HCT116 (cell line): ENCODE data around the gene TTC29. TPM values are rescaled to one million over a fixed set of nuclear protein-coding genes. Genes with fewer than 3 reads are reported as not detected.

Experiments
- ATAC-seq: fragments of 200-7000 bp; cut with Tn5 transposase; 2 replicates; pipeline ENCODE4 v1.9.1; 2020; ENCODE audit warnings: mild to moderate bottlenecking, moderate library complexity
- BruUV-seq: library from RNA; stranded (reverse); fragments of 400-500 nt; replicated peaks from 2 replicates; lab custom pipeline; 2021; lab: Mats Ljungman, UMichigan
- CTCF ChIA-PET: fragments of 300-600 bp; sonication (Branson Sonifier 250); formaldehyde crosslinking; loops from one replicate; lab custom pipeline; 2021; ENCODE audit warnings: antibody characterized with exemption; lab: Charles Lee
- POLR2A ChIA-PET: fragments of 300-600, 350-600 bp; sonication (Branson Sonifier 250); formaldehyde crosslinking; loops from one replicate; lab custom pipeline; 2021; ENCODE audit warnings: antibody characterized with exemption; lab: Charles Lee
- RAD21 ChIA-PET, 2 experiments: fragments of 300-600 bp; sonication (Branson Sonifier 250); formaldehyde crosslinking; loops; one replicate each; lab custom pipeline; 2023; ENCODE audit warnings: low total read pairs in 2 of 2; ENCODE audit not compliant: uncharacterized antibody in 2 of 2, unreplicated experiment in 2 of 2, low non-redundant PET in 1 of 2; lab: Charles Lee
- DNase-seq: peaks from one replicate; pipeline ENCODE4 v3.0.0-alpha.2; 2010; ENCODE audit warnings: low read depth, low spot score
- H2AFZ ChIP-seq: fragments of 200-600 bp; shearing (Covaris generic), sonication (generic); 2 replicates; pipeline ENCODE4 v1.6.1; 2017; ENCODE audit warnings: low read depth, mixed run types, mixed read lengths, antibody characterized with exemption, low read length; ENCODE audit not compliant: poor library complexity, severe bottlenecking
- H3K27ac ChIP-seq: 2 replicates; pipeline ENCODE4 v1.5.1; 2012; ENCODE audit warnings: low read depth, low read length
- H3K27me3 ChIP-seq: fragments of 200-600 bp; sonication (generic); 2 replicates; pipeline ENCODE4 v1.6.1; 2016; ENCODE audit warnings: mixed run types, low read length, mixed read lengths; ENCODE audit not compliant: insufficient read depth
- H3K36me3 ChIP-seq, 2 experiments: fragments of 200-500 bp in 1 of 2; fragments of 200-600 bp in 1 of 2; sonication (Bioruptor generic) in 1 of 2; sonication (generic) in 1 of 2; 2 replicates each; pipeline versions ENCODE4 v1.5.1 to v1.6.1; 2014 to 2016; ENCODE audit warnings: low read length in 2 of 2, inconsistent platforms in 1 of 2, mixed read lengths in 1 of 2, mixed run types in 1 of 2; ENCODE audit not compliant: insufficient read depth in 2 of 2, control insufficient read depth in 1 of 2
- H3K4me1 ChIP-seq, 2 experiments: fragments of 200-600 bp in 1 of 2; sonication (generic) in 1 of 2; 2 replicates each; pipeline versions ENCODE4 v1.5.1 to v1.6.1; 2012 to 2017; ENCODE audit warnings: low read length in 2 of 2, inconsistent platforms in 1 of 2, mild to moderate bottlenecking in 1 of 2, mixed read lengths in 1 of 2, mixed run types in 1 of 2, moderate library complexity in 1 of 2; ENCODE audit not compliant: insufficient read depth in 2 of 2, control insufficient read depth in 1 of 2
- H3K4me2 ChIP-seq: fragments of 200-600 bp; sonication (generic); 2 replicates; pipeline ENCODE4 v1.6.1; 2017; ENCODE audit warnings: mixed run types, low read length, mixed read lengths
- H3K4me3 ChIP-seq, 2 experiments: fragments of 200-600 bp in 1 of 2; sonication (generic) in 1 of 2; replicated peaks in 1 of 2; 2 replicates each; pipeline ENCODE4 v1.5.1; 2011 to 2016; ENCODE audit warnings: low read length in 2 of 2, control low read depth in 1 of 2, low read depth in 1 of 2, mild to moderate bottlenecking in 1 of 2, mixed read lengths in 1 of 2, mixed run types in 1 of 2
- H3K79me2 ChIP-seq: fragments of 200-600 bp; sonication (generic); 2 replicates; pipeline ENCODE4 v1.6.1; 2017; ENCODE audit warnings: mild to moderate bottlenecking, mixed run types, low read length, moderate library complexity, mixed read lengths; ENCODE audit not compliant: insufficient read depth
- H3K9ac ChIP-seq: fragments of 200-600 bp; sonication (generic); 2 replicates; pipeline ENCODE4 v1.6.1; 2016; ENCODE audit warnings: low read length, mixed read lengths
- H3K9me2 ChIP-seq: fragments of 200-600 bp; sonication (generic), shearing (Covaris generic); 2 replicates; pipeline ENCODE4 v1.6.1; 2017; ENCODE audit warnings: mixed run types, mild to moderate bottlenecking, moderate library complexity; ENCODE audit not compliant: insufficient read depth
- H3K9me3 ChIP-seq, 2 experiments: fragments of 200-500 bp in 1 of 2; fragments of 200-600 bp in 1 of 2; sonication (Bioruptor generic) in 1 of 2; sonication (generic) in 1 of 2; 2 replicates each; pipeline ENCODE4 v1.6.1; 2014 to 2017; ENCODE audit warnings: low read length in 2 of 2, mixed read lengths in 2 of 2, inconsistent platforms in 1 of 2, low read depth in 1 of 2, mild to moderate bottlenecking in 1 of 2, mixed run types in 1 of 2, moderate library complexity in 1 of 2; ENCODE audit not compliant: control insufficient read depth in 1 of 2, insufficient read depth in 1 of 2
- H4K20me1 ChIP-seq: fragments of 200-600 bp; sonication (generic), shearing (Covaris generic); 2 replicates; pipeline ENCODE4 v1.6.1; 2017; ENCODE audit warnings: mixed run types, mild to moderate bottlenecking, moderate library complexity; ENCODE audit not compliant: insufficient read depth
- CBX3 ChIP-seq: IDR thresholded peaks from 2 replicates; pipeline ENCODE4 v1.6.1; 2012; ENCODE audit warnings: low read depth
- CEBPB ChIP-seq: IDR thresholded peaks from 2 replicates; pipeline ENCODE4 v1.6.1; 2012; ENCODE audit warnings: low read depth
- EGR1 ChIP-seq: IDR thresholded peaks from 2 replicates; pipeline ENCODE4 v1.6.1; 2012; ENCODE audit warnings: low read depth
- ELF1 ChIP-seq: IDR thresholded peaks from 2 replicates; pipeline ENCODE4 v1.6.1; 2012; ENCODE audit warnings: low read depth, borderline replicate concordance
- EZH2 ChIP-seq: fragments of 200-600 bp; sonication (generic); IDR thresholded peaks from 2 replicates; pipeline ENCODE4 v1.6.1; 2017; ENCODE audit warnings: antibody characterized with exemption, mixed run types
- EZH2phosphoT487 ChIP-seq: fragments of 200-600 bp; IDR thresholded peaks from 2 replicates; pipeline ENCODE4 v1.6.1; 2018; ENCODE audit warnings: antibody characterized with exemption, borderline replicate concordance
- FOSL1 ChIP-seq: IDR thresholded peaks from 2 replicates; pipeline ENCODE4 v1.6.1; 2012; ENCODE audit warnings: low read depth
- JUND ChIP-seq: IDR thresholded peaks from 2 replicates; pipeline ENCODE4 v1.6.1; 2012
- POLR2A ChIP-seq: IDR thresholded peaks from 2 replicates; pipeline ENCODE4 v1.7.0; 2011; ENCODE audit warnings: borderline replicate concordance; ENCODE audit not compliant: insufficient read depth, insufficient read length; ENCODE audit errors: extremely low read depth
- RAD21 ChIP-seq: IDR thresholded peaks from 2 replicates; pipeline ENCODE4 v1.6.1; 2012; ENCODE audit warnings: low read depth, mild to moderate bottlenecking
- SIN3A ChIP-seq: IDR thresholded peaks from 2 replicates; pipeline ENCODE4 v1.6.1; 2012; ENCODE audit warnings: low read depth
- TCF7L2 ChIP-seq: IDR thresholded peaks from 2 replicates; pipeline ENCODE4 v1.7.0; 2011; ENCODE audit warnings: borderline replicate concordance, inconsistent platforms; ENCODE audit not compliant: insufficient read depth, insufficient read length; ENCODE audit errors: extremely low read depth
- YY1 ChIP-seq: IDR thresholded peaks from 2 replicates; pipeline ENCODE4 v1.6.1; 2011; ENCODE audit warnings: low read length, low read depth, moderate library complexity, mild to moderate bottlenecking; ENCODE audit not compliant: insufficient replicate concordance; ENCODE audit errors: extremely low read depth
- ZFX ChIP-seq: fragments of 450-650 bp; IDR thresholded peaks from 2 replicates; pipeline ENCODE4 v1.6.1; 2017
- intact Hi-C: fragments of 100-400 bp; cut with micrococcal nuclease; formaldehyde crosslinking; loops from 2 replicates; pipeline ENCODE4 v1.10.0; 2022
- total RNA-seq: library from RNA; stranded (reverse); gene quantifications from one replicate; pipeline ENCODE4 v1.2.1, GENCODE V29; 2021; ENCODE audit not compliant: unreplicated experiment
- TF ChIP-seq, protein P1 (sequence below): IDR thresholded peaks from 2 replicates; pipeline ENCODE4 v1.6.1; 2011; ENCODE audit warnings: mild to moderate bottlenecking, low read length, moderate library complexity; ENCODE audit not compliant: insufficient replicate concordance; ENCODE audit errors: extremely low read depth
- TF ChIP-seq, protein P2 (sequence below): IDR thresholded peaks from 2 replicates; pipeline ENCODE4 v1.6.1; 2012
- TF ChIP-seq, protein P3 (sequence below): IDR thresholded peaks from 2 replicates; pipeline ENCODE4 v1.6.1; 2012
- TF ChIP-seq, protein P4 (sequence below), 3 experiments: fragments of 200-600 bp in 1 of 3; sonication (generic) in 1 of 3; IDR thresholded peaks in 2 of 3; conservative IDR thresholded peaks in 1 of 3; 2 replicates each; pipeline ENCODE4 v1.5.1; 2012 to 2017; ENCODE audit warnings: low read depth in 2 of 3, low read length in 2 of 3, antibody characterized with exemption in 1 of 3, borderline replicate concordance in 1 of 3, control low read depth in 1 of 3, mild to moderate bottlenecking in 1 of 3, mixed read lengths in 1 of 3, mixed run types in 1 of 3, moderate library complexity in 1 of 3; ENCODE audit not compliant: insufficient read depth in 1 of 3
- TF ChIP-seq, protein P5 (sequence below): IDR thresholded peaks from 2 replicates; pipeline ENCODE4 v1.6.1; 2012; ENCODE audit warnings: low read depth

Gene TTC29
- total RNA-seq, 1 experiment from 2014 or later: not detected

DNA sequence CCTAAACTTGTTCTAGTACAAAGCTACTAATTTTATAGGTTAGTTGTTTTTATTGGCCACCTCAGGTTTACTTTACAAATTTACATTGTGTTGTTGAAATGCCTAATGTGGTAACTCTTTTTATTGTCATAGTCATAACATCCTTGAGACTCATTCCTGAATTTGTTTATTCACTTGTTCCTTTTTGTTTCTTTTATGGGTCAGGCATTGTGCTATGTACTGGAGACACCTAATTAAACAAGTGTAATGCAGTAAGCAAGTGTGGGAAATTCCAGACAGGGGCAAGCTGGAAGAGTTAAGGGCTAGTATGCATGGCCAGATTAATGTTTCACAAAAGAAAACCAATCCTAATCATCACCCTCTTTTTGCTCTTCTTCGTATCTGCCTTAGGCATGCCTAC is 30.5 kb upstream of the TTC29 start:
- Histone ChIP-seq H3K27ac (no peak overlapping the region), H3K27me3 (peaks cover 36% of the 10 kb centered on the region), H3K4me1 (no peaks in the 10 kb centered on the region), H3K9me3 (no peaks in the 10 kb centered on the region), H3K4me3 (no peak overlapping the region), H3K79me2 (no peaks in the 10 kb centered on the region), H3K9me2 (no peaks in the 10 kb centered on the region), H3K9ac (no peak overlapping the region), H2AFZ (no peak overlapping the region), H3K4me2 (no peak overlapping the region), H3K36me3 (no peaks in the 10 kb centered on the region), H4K20me1 (no peaks in the 10 kb centered on the region)
- ChIA-PET CTCF (no interaction called here), POLR2A (no interaction called here), RAD21 (no interaction called here)
- BruUV-seq: no TSS peak
- DNase-seq (no peak), ATAC-seq (no peak)
- intact Hi-C loops: no loop called here
- no peak for TF ChIP-seq JUND
- TF ChIP-seq EZH2phosphoT487: no peak
- no peak for TF ChIP-seq TCF7L2
- TF ChIP-seq, protein P1, sequence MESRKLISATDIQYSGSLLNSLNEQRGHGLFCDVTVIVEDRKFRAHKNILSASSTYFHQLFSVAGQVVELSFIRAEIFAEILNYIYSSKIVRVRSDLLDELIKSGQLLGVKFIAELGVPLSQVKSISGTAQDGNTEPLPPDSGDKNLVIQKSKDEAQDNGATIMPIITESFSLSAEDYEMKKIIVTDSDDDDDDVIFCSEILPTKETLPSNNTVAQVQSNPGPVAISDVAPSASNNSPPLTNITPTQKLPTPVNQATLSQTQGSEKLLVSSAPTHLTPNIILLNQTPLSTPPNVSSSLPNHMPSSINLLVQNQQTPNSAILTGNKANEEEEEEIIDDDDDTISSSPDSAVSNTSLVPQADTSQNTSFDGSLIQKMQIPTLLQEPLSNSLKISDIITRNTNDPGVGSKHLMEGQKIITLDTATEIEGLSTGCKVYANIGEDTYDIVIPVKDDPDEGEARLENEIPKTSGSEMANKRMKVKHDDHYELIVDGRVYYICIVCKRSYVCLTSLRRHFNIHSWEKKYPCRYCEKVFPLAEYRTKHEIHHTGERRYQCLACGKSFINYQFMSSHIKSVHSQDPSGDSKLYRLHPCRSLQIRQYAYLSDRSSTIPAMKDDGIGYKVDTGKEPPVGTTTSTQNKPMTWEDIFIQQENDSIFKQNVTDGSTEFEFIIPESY: no peak
- TF ChIP-seq, protein P2, sequence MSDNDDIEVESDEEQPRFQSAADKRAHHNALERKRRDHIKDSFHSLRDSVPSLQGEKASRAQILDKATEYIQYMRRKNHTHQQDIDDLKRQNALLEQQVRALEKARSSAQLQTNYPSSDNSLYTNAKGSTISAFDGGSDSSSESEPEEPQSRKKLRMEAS: no peak
- TF ChIP-seq FOSL1: no peak
- no peak for TF ChIP-seq ELF1
- TF ChIP-seq, protein P3, sequence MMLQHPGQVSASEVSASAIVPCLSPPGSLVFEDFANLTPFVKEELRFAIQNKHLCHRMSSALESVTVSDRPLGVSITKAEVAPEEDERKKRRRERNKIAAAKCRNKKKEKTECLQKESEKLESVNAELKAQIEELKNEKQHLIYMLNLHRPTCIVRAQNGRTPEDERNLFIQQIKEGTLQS: no peak
- no peak for TF ChIP-seq ZFX
- TF ChIP-seq, protein P4, sequence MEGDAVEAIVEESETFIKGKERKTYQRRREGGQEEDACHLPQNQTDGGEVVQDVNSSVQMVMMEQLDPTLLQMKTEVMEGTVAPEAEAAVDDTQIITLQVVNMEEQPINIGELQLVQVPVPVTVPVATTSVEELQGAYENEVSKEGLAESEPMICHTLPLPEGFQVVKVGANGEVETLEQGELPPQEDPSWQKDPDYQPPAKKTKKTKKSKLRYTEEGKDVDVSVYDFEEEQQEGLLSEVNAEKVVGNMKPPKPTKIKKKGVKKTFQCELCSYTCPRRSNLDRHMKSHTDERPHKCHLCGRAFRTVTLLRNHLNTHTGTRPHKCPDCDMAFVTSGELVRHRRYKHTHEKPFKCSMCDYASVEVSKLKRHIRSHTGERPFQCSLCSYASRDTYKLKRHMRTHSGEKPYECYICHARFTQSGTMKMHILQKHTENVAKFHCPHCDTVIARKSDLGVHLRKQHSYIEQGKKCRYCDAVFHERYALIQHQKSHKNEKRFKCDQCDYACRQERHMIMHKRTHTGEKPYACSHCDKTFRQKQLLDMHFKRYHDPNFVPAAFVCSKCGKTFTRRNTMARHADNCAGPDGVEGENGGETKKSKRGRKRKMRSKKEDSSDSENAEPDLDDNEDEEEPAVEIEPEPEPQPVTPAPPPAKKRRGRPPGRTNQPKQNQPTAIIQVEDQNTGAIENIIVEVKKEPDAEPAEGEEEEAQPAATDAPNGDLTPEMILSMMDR (IDR thresholded peaks at IDR 0.05 in 2 of 3, conservative IDR thresholded peaks at IDR 0.05 in 1 of 3; ENCODE audit: borderline replicate concordance in 1 of 3, insufficient read depth in 1 of 3, low read depth in 2 of 3, low read length in 2 of 3): no peak
- no peak for TF ChIP-seq EZH2
- no peak for TF ChIP-seq YY1
- TF ChIP-seq CEBPB: no peak
- TF ChIP-seq, protein P5, sequence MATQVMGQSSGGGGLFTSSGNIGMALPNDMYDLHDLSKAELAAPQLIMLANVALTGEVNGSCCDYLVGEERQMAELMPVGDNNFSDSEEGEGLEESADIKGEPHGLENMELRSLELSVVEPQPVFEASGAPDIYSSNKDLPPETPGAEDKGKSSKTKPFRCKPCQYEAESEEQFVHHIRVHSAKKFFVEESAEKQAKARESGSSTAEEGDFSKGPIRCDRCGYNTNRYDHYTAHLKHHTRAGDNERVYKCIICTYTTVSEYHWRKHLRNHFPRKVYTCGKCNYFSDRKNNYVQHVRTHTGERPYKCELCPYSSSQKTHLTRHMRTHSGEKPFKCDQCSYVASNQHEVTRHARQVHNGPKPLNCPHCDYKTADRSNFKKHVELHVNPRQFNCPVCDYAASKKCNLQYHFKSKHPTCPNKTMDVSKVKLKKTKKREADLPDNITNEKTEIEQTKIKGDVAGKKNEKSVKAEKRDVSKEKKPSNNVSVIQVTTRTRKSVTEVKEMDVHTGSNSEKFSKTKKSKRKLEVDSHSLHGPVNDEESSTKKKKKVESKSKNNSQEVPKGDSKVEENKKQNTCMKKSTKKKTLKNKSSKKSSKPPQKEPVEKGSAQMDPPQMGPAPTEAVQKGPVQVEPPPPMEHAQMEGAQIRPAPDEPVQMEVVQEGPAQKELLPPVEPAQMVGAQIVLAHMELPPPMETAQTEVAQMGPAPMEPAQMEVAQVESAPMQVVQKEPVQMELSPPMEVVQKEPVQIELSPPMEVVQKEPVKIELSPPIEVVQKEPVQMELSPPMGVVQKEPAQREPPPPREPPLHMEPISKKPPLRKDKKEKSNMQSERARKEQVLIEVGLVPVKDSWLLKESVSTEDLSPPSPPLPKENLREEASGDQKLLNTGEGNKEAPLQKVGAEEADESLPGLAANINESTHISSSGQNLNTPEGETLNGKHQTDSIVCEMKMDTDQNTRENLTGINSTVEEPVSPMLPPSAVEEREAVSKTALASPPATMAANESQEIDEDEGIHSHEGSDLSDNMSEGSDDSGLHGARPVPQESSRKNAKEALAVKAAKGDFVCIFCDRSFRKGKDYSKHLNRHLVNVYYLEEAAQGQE: no peak
- no peak for TF ChIP-seq EGR1
- TF ChIP-seq POLR2A: no peak
- no peak for TF ChIP-seq RAD21
- no peak for TF ChIP-seq SIN3A
- TF ChIP-seq CBX3: no peak
